Astrocyte of the spinal cord (primary cell): ENCODE measurements around the gene ALOX5AP.

Experiments used
- DNase-seq: peaks from one replicate; pipeline ENCODE4 v3.0.0; 2011; ENCODE audit warnings: low read depth, low spot score
- H3K4me3 ChIP-seq: 2 replicates; pipeline ENCODE4 v1.5.1; 2011; ENCODE audit warnings: low read depth, mild to moderate bottlenecking, low read length, moderate library complexity
- in situ Hi-C: cut with HindIII; loops from 2 replicates; pipeline ENCODE4 v1.10.0; 2017; ENCODE audit warnings: low sequenced_read_pairs
- TF ChIP-seq, protein P1 (sequence below): IDR thresholded peaks from 2 replicates; pipeline ENCODE4 v1.5.1; 2012; ENCODE audit warnings: low read depth, mild to moderate bottlenecking, low read length, inconsistent platforms

The ALOX5AP gene

GRCh38 chr13:30727491-30728355, 7.6 kb upstream of the ALOX5AP start:
- H3K4me3 ChIP-seq: no peak overlapping the region
- in situ Hi-C loops: no loop called here
- TF ChIP-seq, protein P1, sequence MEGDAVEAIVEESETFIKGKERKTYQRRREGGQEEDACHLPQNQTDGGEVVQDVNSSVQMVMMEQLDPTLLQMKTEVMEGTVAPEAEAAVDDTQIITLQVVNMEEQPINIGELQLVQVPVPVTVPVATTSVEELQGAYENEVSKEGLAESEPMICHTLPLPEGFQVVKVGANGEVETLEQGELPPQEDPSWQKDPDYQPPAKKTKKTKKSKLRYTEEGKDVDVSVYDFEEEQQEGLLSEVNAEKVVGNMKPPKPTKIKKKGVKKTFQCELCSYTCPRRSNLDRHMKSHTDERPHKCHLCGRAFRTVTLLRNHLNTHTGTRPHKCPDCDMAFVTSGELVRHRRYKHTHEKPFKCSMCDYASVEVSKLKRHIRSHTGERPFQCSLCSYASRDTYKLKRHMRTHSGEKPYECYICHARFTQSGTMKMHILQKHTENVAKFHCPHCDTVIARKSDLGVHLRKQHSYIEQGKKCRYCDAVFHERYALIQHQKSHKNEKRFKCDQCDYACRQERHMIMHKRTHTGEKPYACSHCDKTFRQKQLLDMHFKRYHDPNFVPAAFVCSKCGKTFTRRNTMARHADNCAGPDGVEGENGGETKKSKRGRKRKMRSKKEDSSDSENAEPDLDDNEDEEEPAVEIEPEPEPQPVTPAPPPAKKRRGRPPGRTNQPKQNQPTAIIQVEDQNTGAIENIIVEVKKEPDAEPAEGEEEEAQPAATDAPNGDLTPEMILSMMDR: no peak
- no peak for DNase-seq

GRCh38 chr13:30729801-30730200, 5.5 kb upstream of the ALOX5AP start:
- H3K4me3 ChIP-seq: no peak overlapping the region
- DNase-seq: no peak
- in situ Hi-C loops: no loop called here
- TF ChIP-seq, protein P1: no peak

- no peak for DNase-seq
- in situ Hi-C loops: no loop called here
These were observed 4.8 kb upstream of the ALOX5AP start for GRCh38 chr13:30730526-30730925.

GRCh38 chr13:30731361-30732045, 3.8 kb upstream of the ALOX5AP start:
- TF ChIP-seq, protein P1: no peak
- DNase-seq: no peak
- no peak overlapping the region for H3K4me3 ChIP-seq
- in situ Hi-C loops: no loop called here

More at GRCh38 chr13:30730526-30730925, 4.8 kb upstream of the ALOX5AP start:
- TF ChIP-seq, protein P1: no peak
- no peak overlapping the region for H3K4me3 ChIP-seq

- DNase-seq: no peak
- TF ChIP-seq, protein P1: no peak
- no peak overlapping the region for H3K4me3 ChIP-seq
- in situ Hi-C loops: no loop called here
These were observed 3.3 kb upstream of the ALOX5AP start for GRCh38 chr13:30732046-30732390.

DNA sequence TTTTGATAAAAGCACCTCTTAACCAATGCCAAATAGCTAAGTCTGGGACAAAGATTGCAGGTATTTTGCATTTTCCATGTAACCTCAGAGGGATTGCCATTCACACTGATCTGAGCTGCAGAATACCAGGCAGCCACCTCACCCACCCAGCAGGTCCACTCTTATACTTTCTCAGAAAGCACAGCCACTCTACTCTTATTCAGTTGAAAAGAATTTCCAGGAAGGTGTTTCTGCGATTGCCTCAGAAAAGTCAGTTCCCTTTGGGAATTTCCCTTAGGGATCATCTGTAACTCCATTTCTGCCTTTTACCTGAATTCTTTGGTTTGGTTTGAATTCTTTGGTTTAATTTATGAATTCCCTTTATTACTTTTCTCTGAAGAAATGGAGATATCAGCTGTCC, 904 bp upstream of the ALOX5AP start:
- peak; percentile 64 for DNase-seq
- in situ Hi-C loops: no loop called here
- TF ChIP-seq, protein P1: no peak
- no peak overlapping the region for H3K4me3 ChIP-seq
